Ishikawa (cell line): ENCODE results near the gene ADGRL3.

ENCODE experiments used
- CEBPB ChIP-seq: IDR thresholded peaks from 2 replicates; pipeline ENCODE4 v1.6.1; 2012
- EP300 ChIP-seq: IDR thresholded peaks from 2 replicates; pipeline ENCODE4 v1.6.1; 2012; ENCODE audit warnings: borderline replicate concordance
- MAX ChIP-seq: IDR thresholded peaks from 2 replicates; pipeline ENCODE4 v1.6.1; 2012
- REST ChIP-seq: IDR thresholded peaks from 2 replicates; pipeline ENCODE4 v1.6.1; 2012; ENCODE audit warnings: low read depth, mild to moderate bottlenecking
- USF1 ChIP-seq: IDR thresholded peaks from 2 replicates; pipeline ENCODE4 v1.6.1; 2012
- YY1 ChIP-seq: IDR thresholded peaks from 2 replicates; pipeline ENCODE4 v1.6.1; 2012; ENCODE audit warnings: low read depth

DNA sequence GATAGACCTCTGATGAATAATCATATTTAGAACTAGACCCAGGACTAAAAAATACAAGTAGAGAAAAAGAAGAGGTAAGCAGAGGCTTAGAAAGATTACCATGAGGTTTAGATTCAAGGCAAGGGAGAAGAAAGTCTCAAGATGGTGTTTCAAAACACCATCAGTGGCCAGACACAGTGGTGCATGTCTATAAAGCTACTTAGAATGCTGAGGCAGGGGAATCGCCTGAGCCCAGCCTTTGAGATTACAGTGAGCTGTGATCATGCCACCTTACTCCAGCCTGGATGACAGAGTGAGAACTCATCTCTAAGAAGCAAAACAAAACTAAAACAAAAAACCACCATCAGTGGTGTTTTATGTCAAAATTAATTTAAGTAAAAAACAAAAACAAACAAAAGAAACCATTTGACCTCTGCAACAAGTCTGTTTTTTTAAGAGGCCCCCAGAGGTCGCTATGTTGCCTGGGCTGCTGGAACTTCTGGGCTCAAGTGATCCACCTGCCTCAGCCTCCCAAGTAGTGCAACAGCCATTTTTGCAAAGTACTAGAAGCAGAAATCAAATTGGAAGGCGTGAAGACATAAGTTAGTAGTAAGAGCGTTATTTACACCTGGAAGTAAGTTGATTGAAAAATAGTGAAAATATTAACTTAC lies 784.3 kb downstream of the ADGRL3 start:
- TF ChIP-seq EP300 (no peak), YY1 (no peak), REST (no peak), MAX (no peak), USF1 (no peak), CEBPB (no peak)
